ENCODE results near the gene COG4. TPM values are rescaled to one million over a fixed set of nuclear protein-coding genes. Genes with fewer than 3 reads are reported as not detected.
"Not testable (repeated sequence)": the region's sequence is repeated elsewhere in the genome, so short reads cannot be mapped to it uniquely, and the experiment has no call there.

The COG4 gene
- total and polyA plus RNA-seq, 12 donors: 28.2 to 195 (median 69.8) TPM

DNA sequence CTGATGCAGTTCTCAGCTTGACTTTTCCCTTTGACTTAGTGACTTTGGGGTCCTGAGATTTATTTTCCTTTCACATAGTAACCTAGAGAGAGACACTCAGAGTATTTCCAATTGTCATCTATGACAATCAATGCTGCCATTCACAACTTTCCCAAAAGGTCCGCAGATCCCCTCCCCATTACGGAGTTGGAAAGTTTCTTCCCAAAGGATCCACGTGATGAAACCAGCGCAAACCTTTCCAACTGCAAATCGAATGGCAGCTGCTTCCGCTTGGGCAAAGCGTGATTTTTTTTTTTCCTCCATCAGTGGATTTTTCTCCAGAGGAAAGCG lies 69.5 kb downstream of the COG4 start:
- intact Hi-C loops (cut with DNase I): no loop called here
- peak overlapping the region; percentile 64 to 97 (median 88) for H3K4me3 ChIP-seq
- H3K4me1 ChIP-seq (replicated peaks in 1 of 2): peaks cover 0 to 10% of the 10 kb centered on the region in 2 donors
- no peaks in the 10 kb centered on the region for H3K36me3 ChIP-seq (replicated peaks in 1 of 2)
- WGBS, 4 donors: 0 to 1% (median 0%) methylated on average over 8 of the region's 8 CpGs
- TF ChIP-seq POLR2A (IDR thresholded peaks at IDR 0.05): no peak
- TF ChIP-seq CTCF (IDR thresholded peaks at IDR 0.05): no peak
- no peaks in the 10 kb centered on the region for H3K27me3 ChIP-seq
- H3K9me3 ChIP-seq (replicated peaks in 1 of 3): no peaks in the 10 kb centered on the region
- DNase-seq: peak in 2 of 7 donors; percentile 31 to 42
- H3K27ac ChIP-seq: peak overlapping the region in 2 of 5 donors; percentile 76 to 96

DNA sequence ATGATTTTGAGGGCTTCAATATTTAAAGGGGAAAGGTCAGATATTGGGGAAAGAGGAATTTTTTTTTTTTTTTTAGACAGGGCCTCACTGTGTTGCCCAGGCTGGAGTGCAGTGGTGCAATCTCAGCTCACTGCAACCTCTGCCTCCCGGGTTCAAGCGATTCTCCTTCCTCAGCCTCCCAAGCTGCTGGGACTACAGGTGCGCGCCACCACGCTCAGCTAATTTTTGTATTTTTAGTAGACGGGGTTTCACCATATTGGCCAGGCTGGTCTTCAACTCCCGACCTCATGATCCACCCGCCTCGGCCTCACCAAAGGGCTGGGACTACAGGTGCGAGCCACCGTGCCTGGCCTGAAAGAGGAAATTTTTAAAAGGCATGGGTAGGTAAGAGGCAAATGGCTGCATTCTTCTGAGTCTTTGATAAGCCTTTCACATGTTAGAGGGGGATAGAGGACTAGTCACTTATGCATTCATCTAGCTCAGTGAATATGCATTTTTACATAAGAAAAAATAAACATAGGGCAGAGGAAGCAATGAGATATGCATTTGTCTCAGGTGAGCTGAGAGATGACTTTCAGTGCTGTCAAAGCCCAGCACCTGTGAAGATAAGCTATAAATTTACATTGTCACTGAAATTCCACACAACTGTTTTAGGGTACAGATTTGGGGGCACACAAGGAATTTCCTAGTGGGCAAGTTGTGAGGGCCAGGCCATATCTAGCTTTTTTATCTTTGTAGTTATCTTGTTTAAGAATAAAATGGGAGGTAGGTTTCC lies 70.0 kb downstream of the COG4 start:
- no peak for DNase-seq
- Histone ChIP-seq H3K27me3 (no peaks in the 10 kb centered on the region), H3K36me3 (replicated peaks in 1 of 2) (no peaks in the 10 kb centered on the region), H3K4me3 (peak overlapping the region in 2 of 4 donors; percentile 84 to 93), H3K27ac (no peak overlapping the region), H3K9me3 (replicated peaks in 1 of 3) (no peaks in the 10 kb centered on the region), H3K4me1 (replicated peaks in 1 of 2) (peaks cover 0 to 10% of the 10 kb centered on the region in 2 donors)
- intact Hi-C loops (cut with DNase I): no loop called here
- TF ChIP-seq CTCF (IDR thresholded peaks at IDR 0.05): no peak
- no peak for TF ChIP-seq POLR2A (IDR thresholded peaks at IDR 0.05)
- 95 to 99% (median 97%) methylated on average over 11 of the region's 11 CpGs for WGBS, 4 donors

- WGBS, 4 donors: 40 to 72% (median 57%) methylated on average over 6 to 25 of the region's 25 CpGs
- H3K4me3 ChIP-seq; H3K27me3 ChIP-seq; H3K36me3 ChIP-seq (replicated peaks in 1 of 2); intact Hi-C loops (cut with DNase I); H3K27ac ChIP-seq; DNase-seq; H3K9me3 ChIP-seq (replicated peaks in 1 of 3): not testable (repeated sequence)
- H3K4me1 ChIP-seq (replicated peaks in 1 of 2): peaks cover 0 to 10% of the 10 kb centered on the region in 2 donors
These were observed 72.4 kb downstream of the COG4 start for GRCh38 chr16:70451004-70451340.

- DNase-seq; H3K27ac ChIP-seq; H3K9me3 ChIP-seq (replicated peaks in 1 of 3); H3K27me3 ChIP-seq; intact Hi-C loops (cut with DNase I); H3K36me3 ChIP-seq (replicated peaks in 1 of 2); H3K4me3 ChIP-seq; H3K4me1 ChIP-seq (replicated peaks in 1 of 2): not testable (repeated sequence)
- WGBS, 4 donors: 75 to 93% (median 83%) methylated on average over 13 to 37 of the region's 37 CpGs
These were observed 73.0 kb downstream of the COG4 start for GRCh38 chr16:70450142-70451003.

GRCh38 chr16:70448075-70448474 lies 75.3 kb downstream of the COG4 start:
- WGBS, 4 donors: 82 to 93% (median 87%) methylated on average over 6 of the region's 6 CpGs
- no peak for DNase-seq
- intact Hi-C loops (cut with DNase I): no loop called here
- TF ChIP-seq CTCF (IDR thresholded peaks at IDR 0.05): no peak
- TF ChIP-seq POLR2A (IDR thresholded peaks at IDR 0.05): no peak
- H3K9me3 ChIP-seq (replicated peaks in 1 of 3): no peaks in the 10 kb centered on the region
- no peaks in the 10 kb centered on the region for H3K36me3 ChIP-seq (replicated peaks in 1 of 2)
- H3K4me1 ChIP-seq (replicated peaks in 1 of 2): no peaks in the 10 kb centered on the region
- no peaks in the 10 kb centered on the region for H3K27me3 ChIP-seq
- no peak overlapping the region for H3K4me3 ChIP-seq
- no peak overlapping the region for H3K27ac ChIP-seq

All from adrenal gland (tissue), 12 donors.